ENCODE measurements around the gene C3orf18. TPM values are rescaled to one million over a fixed set of nuclear protein-coding genes. Genes with fewer than 3 reads are reported as not detected.

C3orf18 gene
- total and polyA plus RNA-seq, 10 of the 15 experiments (the other 5 are each of a cell fraction or from before 2014, with no cell fraction given), result 0.06 to 3.2 (median 0.66) TPM

GRCh38 chr3:50518436-50518835 lies 49.1 kb downstream of the C3orf18 start:
- SMC1A ChIA-PET (ENCODE audit: uncharacterized antibody, unreplicated experiment), result interaction anchor here (1.1 kb wide), 1 partner anchor 95 kb away, joined by 3 read pairs; no protein-coding TSS in a partner anchor
- Histone ChIP-seq H3K36me3 (ENCODE audit: control insufficient read depth in 2 of 2, insufficient read depth in 2 of 2, low read length in 1 of 2) (no peaks in the 10 kb centered on the region), H3K4me2 (ENCODE audit: control insufficient read depth, insufficient read depth) (no peak overlapping the region), H2AFZ (ENCODE audit: control insufficient read depth, low read depth, low read length) (no peak overlapping the region), H3K27me3 (replicated peaks in 1 of 2; ENCODE audit: control insufficient read depth in 2 of 2, insufficient read depth in 2 of 2, low read length in 1 of 2) (peaks cover 0 to 5% of the 10 kb centered on the region in 2 experiments), H3K4me1 (ENCODE audit: control insufficient read depth, insufficient read depth, low read length) (no peaks in the 10 kb centered on the region), H3K9ac (ENCODE audit: control insufficient read depth, insufficient read depth, low read length) (no peak overlapping the region), H3K9me3 (replicated peaks; ENCODE audit: control insufficient read depth, insufficient read depth, low read length) (no peaks in the 10 kb centered on the region), H3K79me2 (ENCODE audit: control insufficient read depth, insufficient read depth, low read length) (no peaks in the 10 kb centered on the region), H3K27ac (ENCODE audit: control insufficient read depth, insufficient read depth) (no peak overlapping the region), H3K4me3 (no peak overlapping the region), H4K20me1 (ENCODE audit: control insufficient read depth, insufficient read depth) (no peaks in the 10 kb centered on the region)
- DNase-seq (ENCODE audit: low read depth, low spot score) (no peak), FAIRE-seq (no peak), ATAC-seq (no peak)
- TF ChIP-seq RCOR1 (conservative IDR thresholded peaks at IDR 0.05; ENCODE audit: low read depth, low read length) (no peak), RAD21 (IDR thresholded peaks at IDR 0.05; ENCODE audit: insufficient read depth, low read depth, low read length) (no peak), ZBTB4 (CRISPR knock-in tag; IDR thresholded peaks at IDR 0.05) (no peak), IKZF2 (IDR thresholded peaks at IDR 0.05) (no peak), NKRF (conservative IDR thresholded peaks at IDR 0.05) (no peak), SP1 (IDR thresholded peaks at IDR 0.05; ENCODE audit: low read depth, low read length) (no peak), RFX5 (IDR thresholded peaks at IDR 0.05; ENCODE audit: low read depth, low read length) (no peak), ESRRA (IDR thresholded peaks at IDR 0.05; ENCODE audit: low read length) (no peak), NFXL1 (IDR thresholded peaks at IDR 0.05; ENCODE audit: borderline replicate concordance) (no peak), IRF4 (IDR thresholded peaks at IDR 0.05; ENCODE audit: low read depth, low read length) (no peak), BCLAF1 (IDR thresholded peaks at IDR 0.05) (no peak), DPF2 (IDR thresholded peaks at IDR 0.05) (no peak)
- TF ChIP-seq, protein P1, sequence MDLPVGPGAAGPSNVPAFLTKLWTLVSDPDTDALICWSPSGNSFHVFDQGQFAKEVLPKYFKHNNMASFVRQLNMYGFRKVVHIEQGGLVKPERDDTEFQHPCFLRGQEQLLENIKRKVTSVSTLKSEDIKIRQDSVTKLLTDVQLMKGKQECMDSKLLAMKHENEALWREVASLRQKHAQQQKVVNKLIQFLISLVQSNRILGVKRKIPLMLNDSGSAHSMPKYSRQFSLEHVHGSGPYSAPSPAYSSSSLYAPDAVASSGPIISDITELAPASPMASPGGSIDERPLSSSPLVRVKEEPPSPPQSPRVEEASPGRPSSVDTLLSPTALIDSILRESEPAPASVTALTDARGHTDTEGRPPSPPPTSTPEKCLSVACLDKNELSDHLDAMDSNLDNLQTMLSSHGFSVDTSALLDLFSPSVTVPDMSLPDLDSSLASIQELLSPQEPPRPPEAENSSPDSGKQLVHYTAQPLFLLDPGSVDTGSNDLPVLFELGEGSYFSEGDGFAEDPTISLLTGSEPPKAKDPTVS (IDR thresholded peaks at IDR 0.05; ENCODE audit: low read depth, low read length), result no peak
- CTCF ChIA-PET, result interaction anchor here (0.7 to 6.5 kb wide), 5 partner anchors 24 to 818 kb away, joined by 3 to 28 read pairs (median 3); no protein-coding TSS in a partner anchor
- POLR2A ChIA-PET, result interaction anchor here (0.6 to 0.7 kb wide), 2 partner anchors 99 to 168 kb away, joined by 4 to 6 read pairs; partner anchors contain the start of genes CYB561D2 and NPRL2
- in situ Hi-C loops (cut with MboI) (loop anchor here (5.0 kb wide), 1 partner anchor 94 kb away; the partner anchor contains the start of gene CISH), intact Hi-C loops (cut with micrococcal nuclease; ENCODE audit: unreplicated experiment) (loop anchor here (2.0 kb wide), 1 partner anchor 24 kb away; no protein-coding TSS in a partner anchor)
- RAD21 ChIA-PET (ENCODE audit: unreplicated experiment), result interaction anchor here (1.0 to 1.2 kb wide), 2 partner anchors 24 to 93 kb away, joined by 4 to 5 read pairs; partner anchors contain the start of gene CISH
- 21% methylated on average over 7 of the region's 7 CpGs for WGBS (ENCODE audit: insufficient coverage, insufficient replicate concordance, low lambda C conversion rate, missing lambda C conversion rate)
- BruUV-seq (replicated peaks), result no TSS peak
